Heart left ventricle (tissue), 13 donors: ENCODE measurements around the gene SERPINB4.

Experiments used
- CTCF ChIP-seq, 12 donors: fragments of 200-600 bp; sonication (generic) in 4 of 12; IDR thresholded peaks; one replicate each; pipeline versions ENCODE4 v1.5.0 to v1.8.0; 2018 to 2022; ENCODE audit warnings: antibody characterized with exemption in 12 of 12, mild to moderate bottlenecking in 5 of 12
- POLR2A ChIP-seq, 2 donors: fragments of 450-650 bp; IDR thresholded peaks; one replicate each; pipeline ENCODE4 v1.6.1; 2017; ENCODE audit warnings: antibody characterized with exemption in 2 of 2, mild to moderate bottlenecking in 2 of 2, moderate library complexity in 2 of 2
- donor health status: ischemic (EF 13 %, LVEDD 7.1; RV severe dilation, severe dysfunction).
- donor health status: DM: no; HTN: yes; CAD: no.
- donor health status: DM: no; HTN: no; CAD: no.
- donor health status: ischemic (EF 25% LVEDD 6.9; RV normal size, moderate dysfunction).
- donor health status: ischemic (EF 25% LVEDD 5.7; RV mildly dilated, moderate dysfunction).
- donor health status: ischemic (EF 35%, LVEDD 5.7; RV mildly dilated, moderate dysfunction).
- donor health status: nonischemic (EF 11% LVEDD 7.7; RV severe dilation, severe dysfunction).
- donor health status: DM: yes; HTN: yes; CAD: no.
- donor health status: PGD.
- donor health status: ischemic (EF 29% LVEDD 5.4; RV normal size, mild dysfunction).
- donor health status: nonischemic (EF 23%, LVEDD 6.1; RV moderate dilation, normal function).

- TF ChIP-seq CTCF (IDR thresholded peaks at IDR 0.05) (no peak), POLR2A (IDR thresholded peaks at IDR 0.05) (no peak)
Measured at GRCh38 chr18:63613420-63613819, 30.6 kb downstream of the SERPINB4 start.
